HL-60 (cell line): ENCODE measurements around the gene TNNT2.

Experiments used
- DNase-seq, 2 experiments: peaks; one replicate each; pipeline ENCODE4 v3.0.0-alpha.2; 2010 to 2020; ENCODE audit warnings: low read depth in 1 of 2, low spot score in 1 of 2
- H3K27ac ChIP-seq: fragments of 250-450 bp; sonication (Bioruptor Pico); replicated peaks from 2 replicates; pipeline ENCODE4 v1.5.1; 2020; ENCODE audit warnings: mild to moderate bottlenecking, moderate library complexity
- H3K27me3 ChIP-seq: fragments of 250-450 bp; sonication (Bioruptor Pico); 2 replicates; pipeline ENCODE4 v1.5.1; 2021; ENCODE audit warnings: mild to moderate bottlenecking, moderate library complexity; ENCODE audit not compliant: insufficient read depth, poor library complexity, severe bottlenecking
- H3K4me3 ChIP-seq: replicated peaks from 2 replicates; pipeline ENCODE4 v1.5.1; 2011; ENCODE audit warnings: mild to moderate bottlenecking, control low read depth, low read length; ENCODE audit not compliant: insufficient read depth
- CTCF ChIP-seq: IDR thresholded peaks from one replicate; pipeline ENCODE4 v1.5.1; 2011; ENCODE audit warnings: low read length, control low read depth, inconsistent platforms; ENCODE audit not compliant: insufficient read depth
- GABPA ChIP-seq: IDR thresholded peaks from 2 replicates; pipeline ENCODE4 v1.6.1; 2012; ENCODE audit warnings: low read depth
- POLR2AphosphoS5 ChIP-seq: IDR thresholded peaks from 2 replicates; pipeline ENCODE4 v1.6.1; 2012; ENCODE audit warnings: low read depth
- REST ChIP-seq: IDR thresholded peaks from 2 replicates; pipeline ENCODE4 v1.6.1; 2012; ENCODE audit warnings: low read depth; ENCODE audit not compliant: insufficient replicate concordance
- SPI1 ChIP-seq: IDR thresholded peaks from 2 replicates; pipeline ENCODE4 v1.6.1; 2012; ENCODE audit warnings: low read depth, mild to moderate bottlenecking, borderline replicate concordance

Gene TNNT2

GRCh38 chr1:201419256-201419655 lies 41.8 kb upstream of the TNNT2 start:
- no peak for TF ChIP-seq CTCF
- TF ChIP-seq GABPA = no peak
- TF ChIP-seq SPI1 = no peak
- TF ChIP-seq POLR2AphosphoS5 = no peak
- no peak for TF ChIP-seq REST
- H3K27me3 ChIP-seq = no peaks in the 10 kb centered on the region
- H3K4me3 ChIP-seq = no peak overlapping the region
- DNase-seq = no peak
- H3K27ac ChIP-seq = no peak overlapping the region

GRCh38 chr1:201418461-201418860 lies 41.0 kb upstream of the TNNT2 start:
- no peak for TF ChIP-seq SPI1
- no peak for TF ChIP-seq REST
- TF ChIP-seq POLR2AphosphoS5 = no peak
- TF ChIP-seq CTCF = no peak
- no peak for TF ChIP-seq GABPA
- no peak for DNase-seq
- H3K4me3 ChIP-seq = no peak overlapping the region

GRCh38 chr1:201414051-201414738 lies 36.7 kb upstream of the TNNT2 start:
- H3K4me3 ChIP-seq = no peak overlapping the region
- H3K27ac ChIP-seq = no peak overlapping the region
- TF ChIP-seq SPI1 (no peak), CTCF (no peak), POLR2AphosphoS5 (no peak), GABPA (no peak), REST (no peak)
- no peak for DNase-seq
- no peaks in the 10 kb centered on the region for H3K27me3 ChIP-seq

More at GRCh38 chr1:201418461-201418860, 41.0 kb upstream of the TNNT2 start:
- H3K27me3 ChIP-seq = no peaks in the 10 kb centered on the region
- H3K27ac ChIP-seq = no peak overlapping the region
